ENCODE measurements around the gene FAM131C. TPM values are rescaled to one million over a fixed set of nuclear protein-coding genes. Genes with fewer than 3 reads are reported as not detected.
"Not testable (repeated sequence)": the region's sequence is repeated elsewhere in the genome, so short reads cannot be mapped to it uniquely, and the experiment has no call there.

FAM131C gene
- total RNA-seq, 1 experiment from 2014 or later, result 0.63 TPM

- not testable (repeated sequence) for DNase-seq (ENCODE audit: low read depth)
Measured at GRCh38 chr1:16039871-16040270, 33.6 kb downstream of the FAM131C start.

GRCh38 chr1:16038620-16038912 lies 34.9 kb downstream of the FAM131C start:
- no peak for DNase-seq (ENCODE audit: low read depth)

- DNase-seq (ENCODE audit: low read depth), result not testable (repeated sequence)
Measured at GRCh38 chr1:16036461-16036860, 37.0 kb downstream of the FAM131C start.

DNA sequence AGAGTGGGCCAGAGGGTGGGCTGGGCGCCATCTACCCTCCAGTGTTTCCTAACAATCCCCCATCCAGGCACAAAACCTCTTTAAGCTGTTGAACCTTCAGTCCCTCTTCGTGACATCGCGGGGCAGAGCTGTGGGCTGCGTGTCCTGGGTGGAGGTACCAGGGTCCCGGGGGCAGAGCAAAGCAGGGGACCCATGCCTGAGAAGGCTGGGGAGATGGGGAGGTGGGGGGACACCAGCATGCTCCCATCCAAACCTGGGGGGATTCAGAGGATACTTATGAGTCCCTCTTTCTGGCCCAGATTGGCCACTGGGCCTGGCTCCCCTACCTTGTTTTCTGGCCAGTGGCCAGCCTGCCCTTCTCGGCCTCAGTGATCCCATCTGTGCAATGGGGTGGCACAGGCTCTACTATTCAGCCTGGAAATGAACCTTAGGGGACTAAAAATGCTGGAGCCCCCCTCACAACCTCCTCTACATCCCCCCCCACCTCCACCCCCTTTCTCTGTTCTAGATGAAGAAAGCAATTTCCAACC lies 40.3 kb downstream of the FAM131C start:
- DNase-seq (ENCODE audit: low read depth), result not testable (repeated sequence)

- peak; percentile 77 for DNase-seq (ENCODE audit: low read depth)
Measured at GRCh38 chr1:16032388-16033102, 40.9 kb downstream of the FAM131C start.

- DNase-seq (ENCODE audit: low read depth), result no peak
Measured at GRCh38 chr1:16031551-16031950, 41.9 kb downstream of the FAM131C start.

- no peak for DNase-seq (ENCODE audit: low read depth)
Measured at GRCh38 chr1:16029288-16029687, 44.2 kb downstream of the FAM131C start.

- DNase-seq (ENCODE audit: low read depth), result not testable (repeated sequence)
Measured at GRCh38 chr1:16029003-16029268, 44.5 kb downstream of the FAM131C start.

- no peak for DNase-seq (ENCODE audit: low read depth)
Measured at GRCh38 chr1:16028237-16029002, 45.0 kb downstream of the FAM131C start.

DNA sequence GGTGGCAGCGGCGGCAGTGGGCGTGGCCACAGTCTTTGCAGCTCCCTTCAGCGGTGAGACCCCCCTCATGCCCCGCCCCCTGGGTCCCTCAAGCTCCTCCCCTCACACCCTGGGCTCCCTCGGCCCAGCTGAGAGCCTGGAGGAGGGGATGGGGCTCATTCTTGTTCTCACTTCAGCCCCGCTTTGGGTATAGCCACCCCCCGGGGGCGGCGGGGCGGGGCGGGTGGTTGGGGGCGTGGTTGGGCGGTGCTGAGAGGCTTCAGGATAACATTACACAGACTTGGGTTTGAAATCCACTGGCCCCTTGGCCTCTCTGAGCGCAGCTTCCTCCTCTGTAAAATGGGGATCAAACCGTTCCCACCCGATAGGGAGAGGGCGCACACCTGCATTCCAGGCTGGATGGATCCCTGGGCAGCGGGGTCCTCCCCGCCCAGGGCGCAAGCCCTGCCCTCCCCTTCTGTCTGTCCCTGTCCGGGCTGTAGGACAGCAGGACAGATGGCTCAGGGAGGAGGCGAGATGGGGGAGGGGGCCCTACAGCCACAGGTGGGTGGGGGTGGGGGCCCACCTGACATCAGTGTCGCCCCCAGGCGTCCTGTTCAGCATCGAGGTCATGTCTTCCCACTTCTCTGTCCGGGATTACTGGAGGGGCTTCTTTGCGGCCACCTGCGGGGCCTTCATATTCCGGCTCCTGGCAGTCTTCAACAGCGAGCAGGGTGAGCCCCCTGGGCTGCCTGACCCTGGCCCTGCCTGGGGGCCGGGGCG lies 46.5 kb downstream of the FAM131C start:
- DNase-seq (ENCODE audit: low read depth), result no peak

GRCh38 chr1:16026302-16026701 lies 47.1 kb downstream of the FAM131C start:
- DNase-seq (ENCODE audit: low read depth), result not testable (repeated sequence)

DNA sequence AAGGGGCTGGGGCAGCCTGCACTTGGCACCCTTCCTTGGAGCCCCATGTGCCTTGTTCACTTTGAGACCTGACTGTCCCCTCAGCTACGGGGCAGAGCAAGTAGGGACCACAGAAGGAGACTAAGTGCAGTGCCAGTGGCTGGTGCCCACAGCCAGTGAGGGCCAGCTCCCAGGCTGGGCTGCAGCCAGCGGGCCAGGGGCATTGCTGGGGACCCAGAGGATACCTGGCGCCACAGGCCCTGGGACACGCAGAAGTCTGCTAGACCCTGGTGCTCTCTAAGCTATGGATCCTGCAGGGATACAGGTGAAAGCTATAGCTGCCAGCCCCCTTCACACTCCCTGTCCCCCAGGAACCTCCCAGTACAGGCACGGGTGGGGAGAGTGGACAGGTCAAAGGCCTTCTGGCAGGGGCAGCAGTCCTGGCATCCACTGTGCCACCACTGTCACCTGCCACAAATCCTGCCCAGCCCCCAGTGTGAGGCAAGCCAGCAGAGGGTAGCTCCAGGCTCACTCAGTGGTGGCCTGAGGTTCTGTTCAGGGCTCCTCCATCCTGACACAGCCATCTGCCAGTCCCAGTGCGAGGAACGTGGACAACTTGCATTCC lies 50.3 kb downstream of the FAM131C start:
- DNase-seq (ENCODE audit: low read depth), result no peak

GRCh38 chr1:16022393-16022792 lies 51.1 kb downstream of the FAM131C start:
- no peak for DNase-seq (ENCODE audit: low read depth)

DNA sequence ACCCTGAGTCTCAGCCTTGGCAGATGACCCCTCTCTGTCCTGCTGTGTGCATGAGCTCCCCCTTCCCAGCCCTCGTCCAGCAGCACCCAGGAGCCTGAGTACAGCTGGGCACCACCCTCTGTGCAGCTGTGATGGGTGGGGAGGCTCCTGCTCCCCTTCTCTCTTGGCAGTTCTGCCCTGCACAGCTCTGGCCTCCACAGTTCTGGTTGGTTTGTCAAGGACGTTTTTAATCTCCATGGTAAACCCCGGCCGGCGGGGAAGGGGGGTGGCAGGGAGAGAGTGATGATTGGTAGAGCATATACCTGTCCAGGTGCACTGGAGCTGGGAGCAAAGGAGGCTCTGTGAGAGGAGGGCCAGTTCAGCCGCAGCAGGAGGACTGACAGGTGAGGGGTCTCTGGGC lies 51.8 kb downstream of the FAM131C start, which contains the start of gene CLCNKA:
TSS of gene CLCNKA (plus strand) at position 356 of the 400 bp plus-strand sequence. CDS start 584 bp downstream, outside the sequence.
- no peak for DNase-seq (ENCODE audit: low read depth)

GRCh38 chr1:16020878-16021277 lies 52.6 kb downstream of the FAM131C start:
- not testable (repeated sequence) for DNase-seq (ENCODE audit: low read depth)

DNA sequence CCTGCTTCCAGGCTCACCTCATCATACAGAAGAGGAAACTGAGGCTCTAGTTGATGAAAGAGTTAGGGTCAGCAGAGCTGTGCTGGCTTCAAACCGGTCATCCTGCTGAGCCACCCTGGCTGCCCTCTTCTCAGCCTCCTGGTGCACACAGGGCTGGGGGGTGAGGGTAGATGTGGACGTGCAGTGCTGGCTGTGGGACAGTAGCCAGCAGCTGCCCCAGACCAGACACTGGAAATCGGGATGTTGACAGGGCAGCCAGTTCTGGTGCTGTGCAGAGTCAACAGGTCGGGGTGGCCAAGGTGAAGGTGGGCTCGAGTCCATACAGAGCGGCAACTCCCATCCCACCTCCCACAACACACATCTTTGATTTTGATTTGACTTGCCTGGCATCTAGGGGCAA lies 53.1 kb downstream of the FAM131C start:
- no peak for DNase-seq (ENCODE audit: low read depth)

DNA sequence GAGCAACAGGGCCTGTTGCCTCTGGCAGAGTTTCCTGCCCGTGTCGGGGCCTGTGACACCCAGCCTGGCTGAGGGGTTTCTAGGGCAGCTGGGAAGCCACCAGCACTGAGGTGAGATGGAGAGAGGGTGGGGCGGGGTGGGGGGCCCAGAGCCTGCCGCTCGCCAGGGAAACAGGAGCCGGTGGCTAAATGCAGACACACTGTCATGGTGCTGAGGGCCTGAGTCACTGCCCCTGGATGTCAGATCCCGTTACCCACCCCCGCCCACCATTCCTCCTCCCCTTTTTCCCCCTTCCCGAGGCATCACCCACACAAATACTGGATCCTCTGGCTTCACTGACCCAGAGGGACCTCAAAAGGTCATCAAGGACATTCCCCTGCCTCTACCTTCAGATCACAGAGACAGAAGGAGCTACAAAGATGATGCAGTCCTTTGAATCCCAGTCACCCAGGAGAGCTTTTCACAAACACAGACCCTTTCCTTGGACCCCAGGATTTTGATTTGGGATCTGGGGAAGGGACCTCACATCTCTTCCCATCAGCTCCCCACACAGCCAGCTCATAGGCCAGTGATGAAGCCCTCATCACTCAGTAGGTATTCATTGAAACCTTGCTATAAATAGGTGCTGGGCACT lies 53.7 kb downstream of the FAM131C start:
- peak; percentile 18 for DNase-seq (ENCODE audit: low read depth)

- DNase-seq (ENCODE audit: low read depth), result no peak
Measured at GRCh38 chr1:16018749-16019643, 54.5 kb downstream of the FAM131C start.

- DNase-seq (ENCODE audit: low read depth), result no peak
Measured at GRCh38 chr1:16018308-16018707, 55.1 kb downstream of the FAM131C start.

Measured in LHCN-M2 (cell line).